ENCODE data around the gene ENTREP3.

ENTREP3 gene

DNA sequence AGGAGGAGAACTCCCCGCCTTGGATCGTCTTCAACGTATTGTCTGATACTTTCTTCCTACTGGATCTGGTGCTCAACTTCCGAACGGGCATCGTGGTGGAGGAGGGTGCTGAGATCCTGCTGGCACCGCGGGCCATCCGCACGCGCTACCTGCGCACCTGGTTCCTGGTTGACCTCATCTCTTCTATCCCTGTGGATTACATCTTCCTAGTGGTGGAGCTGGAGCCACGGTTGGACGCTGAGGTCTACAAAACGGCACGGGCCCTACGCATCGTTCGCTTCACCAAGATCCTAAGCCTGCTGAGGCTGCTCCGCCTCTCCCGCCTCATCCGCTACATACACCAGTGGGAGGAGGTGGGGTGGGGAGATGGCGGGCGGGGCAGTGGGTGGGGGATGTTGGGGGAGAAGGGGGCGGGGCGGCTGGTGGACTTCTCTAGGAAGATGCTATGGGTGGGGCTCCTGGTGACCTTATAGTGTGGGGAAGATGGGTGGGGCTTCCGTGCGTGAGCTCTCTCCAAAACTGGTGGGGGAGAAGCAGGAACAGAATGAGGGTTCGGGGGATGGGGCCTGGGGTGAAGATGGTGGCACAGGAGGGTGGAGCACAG, 27.3 kb upstream of the ENTREP3 start:
- Histone ChIP-seq H4K20me1 (ENCODE audit: insufficient read depth, low read length) (peaks cover 13% of the 10 kb centered on the region), H3K9ac (ENCODE audit: low read depth, low read length) (no peak overlapping the region), H2AFZ (ENCODE audit: low read depth, low read length) (no peak overlapping the region), H3K4me1 (ENCODE audit: insufficient read depth, low read length) (peaks cover 18% of the 10 kb centered on the region), H3K36me3 (ENCODE audit: insufficient read depth, low read length) (peaks cover 7% of the 10 kb centered on the region), H3K79me2 (ENCODE audit: insufficient read depth, low read length) (no peaks in the 10 kb centered on the region), H3K4me2 (ENCODE audit: insufficient read depth, low read length) (no peak overlapping the region), H3K27me3 (ENCODE audit: insufficient read depth, low read length, poor library complexity) (no peaks in the 10 kb centered on the region), H3K27ac (ENCODE audit: low read length) (no peak overlapping the region), H3K4me3 (ENCODE audit: low read depth in 1 of 2, low read length in 2 of 2) (no peak overlapping the region), H3K9me3 (ENCODE audit: insufficient read depth, low read length, severe bottlenecking) (no peaks in the 10 kb centered on the region)
- ATAC-seq (ENCODE audit: insufficient read depth, low read depth), result no peak
- no peak for TF ChIP-seq EZH2 (IDR thresholded peaks at IDR 0.05; ENCODE audit: borderline replicate concordance, low read depth, low read length, severe bottlenecking)
- TF ChIP-seq, protein P1, sequence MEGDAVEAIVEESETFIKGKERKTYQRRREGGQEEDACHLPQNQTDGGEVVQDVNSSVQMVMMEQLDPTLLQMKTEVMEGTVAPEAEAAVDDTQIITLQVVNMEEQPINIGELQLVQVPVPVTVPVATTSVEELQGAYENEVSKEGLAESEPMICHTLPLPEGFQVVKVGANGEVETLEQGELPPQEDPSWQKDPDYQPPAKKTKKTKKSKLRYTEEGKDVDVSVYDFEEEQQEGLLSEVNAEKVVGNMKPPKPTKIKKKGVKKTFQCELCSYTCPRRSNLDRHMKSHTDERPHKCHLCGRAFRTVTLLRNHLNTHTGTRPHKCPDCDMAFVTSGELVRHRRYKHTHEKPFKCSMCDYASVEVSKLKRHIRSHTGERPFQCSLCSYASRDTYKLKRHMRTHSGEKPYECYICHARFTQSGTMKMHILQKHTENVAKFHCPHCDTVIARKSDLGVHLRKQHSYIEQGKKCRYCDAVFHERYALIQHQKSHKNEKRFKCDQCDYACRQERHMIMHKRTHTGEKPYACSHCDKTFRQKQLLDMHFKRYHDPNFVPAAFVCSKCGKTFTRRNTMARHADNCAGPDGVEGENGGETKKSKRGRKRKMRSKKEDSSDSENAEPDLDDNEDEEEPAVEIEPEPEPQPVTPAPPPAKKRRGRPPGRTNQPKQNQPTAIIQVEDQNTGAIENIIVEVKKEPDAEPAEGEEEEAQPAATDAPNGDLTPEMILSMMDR (IDR thresholded peaks at IDR 0.05; ENCODE audit: borderline replicate concordance, extremely low read depth, low read length, poor library complexity, severe bottlenecking), result no peak
- no peak for DNase-seq

DNA sequence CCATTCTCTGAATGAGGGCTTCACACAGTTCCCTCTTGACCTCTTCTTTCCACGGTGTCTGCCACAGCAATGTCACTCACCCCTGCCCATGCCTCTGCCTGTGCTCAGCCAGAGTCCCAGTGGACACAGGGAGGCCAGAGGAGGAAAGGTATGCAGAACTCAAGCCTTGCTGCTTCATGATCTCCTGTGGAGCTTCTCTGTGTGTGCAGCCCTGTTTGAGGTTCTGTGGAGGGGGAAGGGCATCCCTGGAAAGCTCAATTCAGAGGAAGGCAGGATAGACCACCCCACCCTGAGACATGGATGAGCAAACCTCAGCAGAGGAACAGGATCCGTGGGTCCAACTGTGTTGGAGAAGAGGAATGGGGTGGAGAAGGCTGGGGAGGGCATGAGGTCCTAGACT, 24.0 kb upstream of the ENTREP3 start:
- H3K36me3 ChIP-seq (ENCODE audit: insufficient read depth, low read length), result peaks cover 7% of the 10 kb centered on the region
- no peaks in the 10 kb centered on the region for H3K79me2 ChIP-seq (ENCODE audit: insufficient read depth, low read length)
- peaks cover 32% of the 10 kb centered on the region for H3K4me1 ChIP-seq (ENCODE audit: insufficient read depth, low read length)
- H3K9ac ChIP-seq (ENCODE audit: low read depth, low read length), result no peak overlapping the region
- H3K4me2 ChIP-seq (ENCODE audit: insufficient read depth, low read length), result peak overlapping the region; percentile 100; the same call in 1 of the 2 replicates
- no peak overlapping the region for H3K4me3 ChIP-seq (ENCODE audit: low read depth in 1 of 2, low read length in 2 of 2)
- DNase-seq, result no peak
- H3K27me3 ChIP-seq (ENCODE audit: insufficient read depth, low read length, poor library complexity), result no peaks in the 10 kb centered on the region
- no peak for ATAC-seq (ENCODE audit: insufficient read depth, low read depth)
- no peak overlapping the region for H2AFZ ChIP-seq (ENCODE audit: low read depth, low read length)
- peaks cover 13% of the 10 kb centered on the region for H4K20me1 ChIP-seq (ENCODE audit: insufficient read depth, low read length)
- TF ChIP-seq, protein P1 (IDR thresholded peaks at IDR 0.05; ENCODE audit: borderline replicate concordance, extremely low read depth, low read length, poor library complexity, severe bottlenecking), result no peak
- no peak for TF ChIP-seq EZH2 (IDR thresholded peaks at IDR 0.05; ENCODE audit: borderline replicate concordance, low read depth, low read length, severe bottlenecking)
- H3K27ac ChIP-seq (ENCODE audit: low read length), result no peak overlapping the region
- H3K9me3 ChIP-seq (ENCODE audit: insufficient read depth, low read length, severe bottlenecking), result no peaks in the 10 kb centered on the region

DNA sequence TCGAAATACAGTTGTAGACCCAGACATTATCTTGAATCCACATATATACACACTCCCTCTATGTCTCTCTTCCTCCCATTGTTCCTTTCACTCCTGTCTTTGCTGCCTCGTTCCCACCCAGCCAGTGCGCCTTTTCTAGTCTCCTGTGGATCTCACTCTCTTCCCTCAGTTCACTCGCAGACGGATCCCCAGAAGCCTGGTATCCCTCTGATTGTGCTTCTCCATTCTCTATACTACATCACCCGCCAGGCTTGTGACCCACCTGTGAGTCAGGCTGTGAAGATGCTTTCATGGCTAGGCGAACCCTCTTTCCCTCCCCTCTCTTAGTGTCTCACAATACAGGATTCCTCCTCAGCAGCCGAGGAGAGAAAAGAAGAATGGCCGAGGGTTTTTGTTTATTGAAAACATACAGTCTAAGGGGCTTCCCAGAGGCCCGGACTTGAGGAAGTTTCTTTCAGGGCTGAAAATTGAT, 23.4 kb upstream of the ENTREP3 start:
- no peaks in the 10 kb centered on the region for H3K27me3 ChIP-seq (ENCODE audit: insufficient read depth, low read length, poor library complexity)
- peak overlapping the region in 1 of 2 experiments; percentile 78; a peak in 2 of 4 replicates for H3K4me3 ChIP-seq (ENCODE audit: low read depth in 1 of 2, low read length in 2 of 2)
- peak overlapping the region; percentile 100 for H3K4me2 ChIP-seq (ENCODE audit: insufficient read depth, low read length)
- peaks cover 3% of the 10 kb centered on the region for H3K79me2 ChIP-seq (ENCODE audit: insufficient read depth, low read length)
- TF ChIP-seq EZH2 (IDR thresholded peaks at IDR 0.05; ENCODE audit: borderline replicate concordance, low read depth, low read length, severe bottlenecking), result no peak
- TF ChIP-seq, protein P1 (IDR thresholded peaks at IDR 0.05; ENCODE audit: borderline replicate concordance, extremely low read depth, low read length, poor library complexity, severe bottlenecking), result no peak
- no peak overlapping the region for H3K27ac ChIP-seq (ENCODE audit: low read length)
- no peaks in the 10 kb centered on the region for H3K9me3 ChIP-seq (ENCODE audit: insufficient read depth, low read length, severe bottlenecking)
- ATAC-seq (ENCODE audit: insufficient read depth, low read depth) (no peak), DNase-seq (no peak)
- no peak overlapping the region for H2AFZ ChIP-seq (ENCODE audit: low read depth, low read length)
- H4K20me1 ChIP-seq (ENCODE audit: insufficient read depth, low read length), result peaks cover 11% of the 10 kb centered on the region
- H3K9ac ChIP-seq (ENCODE audit: low read depth, low read length), result no peak overlapping the region
- H3K36me3 ChIP-seq (ENCODE audit: insufficient read depth, low read length), result peaks cover 4% of the 10 kb centered on the region; the same call in 1 of the 2 replicates
- peaks cover 37% of the 10 kb centered on the region for H3K4me1 ChIP-seq (ENCODE audit: insufficient read depth, low read length)

Measured in DND-41 (cell line).